Liver (tissue), 3 donors: ENCODE data around the gene LRRFIP2.

Experiments
- CTCF ChIP-seq: fragments of 150-350 bp; IDR thresholded peaks from 2 replicates; pipeline ENCODE4 v1.5.1; 2017; ENCODE audit warnings: improper control_type of control experiment, low read depth, low read length; ENCODE audit not compliant: missing input control
- GABPA ChIP-seq, 2 donors: IDR thresholded peaks in 1 of 2; conservative IDR thresholded peaks in 1 of 2; 2 replicates each; pipeline ENCODE4 v1.6.1; 2016; ENCODE audit warnings: antibody characterized with exemption in 2 of 2, mild to moderate bottlenecking in 1 of 2, moderate library complexity in 1 of 2
- JUND ChIP-seq, 2 donors: IDR thresholded peaks; 2 replicates each; pipeline ENCODE4 v1.6.1; 2016; ENCODE audit warnings: antibody characterized with exemption in 2 of 2
- RAD21 ChIP-seq, 2 donors: IDR thresholded peaks; 2 replicates each; pipeline ENCODE4 v1.6.1; 2016; ENCODE audit warnings: antibody characterized with exemption in 2 of 2, mild to moderate bottlenecking in 2 of 2
- TAF1 ChIP-seq: conservative IDR thresholded peaks from 2 replicates; pipeline ENCODE4 v1.6.1; 2016; ENCODE audit warnings: antibody characterized with exemption, mild to moderate bottlenecking
- YY1 ChIP-seq: IDR thresholded peaks from 2 replicates; pipeline ENCODE4 v1.6.1; 2016; ENCODE audit warnings: antibody characterized with exemption, mild to moderate bottlenecking
- TF ChIP-seq, protein P1 (sequence below): IDR thresholded peaks from 2 replicates; pipeline ENCODE4 v1.6.1; 2016; ENCODE audit warnings: antibody characterized with exemption
- donor health status: healthy.
- donor health status: healthy.

DNA sequence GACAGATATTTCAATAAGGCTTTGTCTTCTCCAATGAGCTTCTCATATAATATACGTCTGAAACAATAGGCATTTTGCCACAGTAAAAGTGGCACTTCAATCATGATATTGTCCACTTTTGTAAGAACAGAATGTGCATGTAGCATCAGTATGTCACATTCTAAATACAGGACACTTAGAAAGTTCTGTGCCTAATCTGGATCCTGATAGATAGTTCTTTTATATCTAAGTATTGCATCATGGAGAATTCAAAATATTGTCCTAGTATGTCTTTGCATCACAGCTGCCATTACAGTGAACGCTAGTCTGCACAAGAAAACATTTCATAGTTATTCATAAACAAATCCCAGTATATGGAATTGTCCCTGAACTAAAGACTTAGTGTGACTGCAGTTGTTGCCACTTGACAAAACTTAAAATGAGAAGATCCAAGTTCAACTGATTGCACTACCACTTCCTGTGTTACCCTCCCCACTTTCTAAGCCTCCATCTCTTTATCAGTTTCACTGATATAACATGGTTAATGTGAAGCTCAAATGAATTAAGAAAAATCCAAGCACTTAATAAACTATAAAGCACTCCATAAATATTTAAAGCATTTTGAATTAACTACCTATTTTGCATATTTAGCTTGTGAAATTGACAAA lies 19.6 kb downstream of the LRRFIP2 start:
- TF ChIP-seq TAF1 (no peak), CTCF (no peak), RAD21 (IDR thresholded peaks at IDR 0.05) (no peak), GABPA (IDR thresholded peaks at IDR 0.05 in 1 of 2, conservative IDR thresholded peaks at IDR 0.05 in 1 of 2) (no peak), JUND (IDR thresholded peaks at IDR 0.05) (no peak), YY1 (no peak)
- TF ChIP-seq, protein P1, sequence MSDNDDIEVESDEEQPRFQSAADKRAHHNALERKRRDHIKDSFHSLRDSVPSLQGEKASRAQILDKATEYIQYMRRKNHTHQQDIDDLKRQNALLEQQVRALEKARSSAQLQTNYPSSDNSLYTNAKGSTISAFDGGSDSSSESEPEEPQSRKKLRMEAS = no peak
